HG03039 (cell line): ENCODE results near the gene ELMOD3.

Experiments
- ATAC-seq: cut with Tn5 transposase; IDR thresholded peaks from one replicate; pipeline ENCODE4 v1.9.1; 2021; ENCODE audit warnings: mild to moderate bottlenecking, moderate library complexity; ENCODE audit not compliant: unreplicated experiment

Gene ELMOD3

GRCh38 chr2:85421260-85422071 lies 66.9 kb downstream of the ELMOD3 start:
- no peak for ATAC-seq

GRCh38 chr2:85422072-85422457 lies 67.5 kb downstream of the ELMOD3 start:
- no peak for ATAC-seq

- no peak for ATAC-seq
Measured at GRCh38 chr2:85423525-85423924, 69.0 kb downstream of the ELMOD3 start.

- ATAC-seq = no peak
Measured at GRCh38 chr2:85425588-85425987, 71.0 kb downstream of the ELMOD3 start.

GRCh38 chr2:85427300-85427835 lies 72.8 kb downstream of the ELMOD3 start:
- ATAC-seq = no peak

GRCh38 chr2:85428343-85428881 lies 73.8 kb downstream of the ELMOD3 start:
- ATAC-seq = no peak

- ATAC-seq = no peak
Measured at GRCh38 chr2:85429213-85429923, 74.8 kb downstream of the ELMOD3 start.

- ATAC-seq = no peak
Measured at GRCh38 chr2:85429924-85430289, 75.3 kb downstream of the ELMOD3 start.

GRCh38 chr2:85430752-85431569 lies 76.4 kb downstream of the ELMOD3 start:
- no peak for ATAC-seq

GRCh38 chr2:85431570-85432205 lies 77.1 kb downstream of the ELMOD3 start:
- no peak for ATAC-seq

GRCh38 chr2:85433511-85434089 lies 79.0 kb downstream of the ELMOD3 start:
- no peak for ATAC-seq

- no peak for ATAC-seq
Measured at GRCh38 chr2:85434696-85435095, 80.1 kb downstream of the ELMOD3 start.

GRCh38 chr2:85435220-85435958 lies 80.8 kb downstream of the ELMOD3 start:
- ATAC-seq = no peak

GRCh38 chr2:85435981-85436835 lies 81.6 kb downstream of the ELMOD3 start:
- no peak for ATAC-seq

- no peak for ATAC-seq
Measured at GRCh38 chr2:85436836-85437487, 82.4 kb downstream of the ELMOD3 start.

- peak; percentile 80 for ATAC-seq
Measured at GRCh38 chr2:85437488-85438200, 83.1 kb downstream of the ELMOD3 start.
